Mesendoderm (in vitro differentiated cells): Measurements from ENCODE around the gene ZBTB7C.

Experiments
- DNase-seq: peaks from one replicate; pipeline ENCODE4 v3.0.0; 2013
- H2AK5ac ChIP-seq: 2 replicates; pipeline ENCODE4 v1.6.1; 2013; ENCODE audit warnings: low read length, inconsistent platforms
- H2BK120ac ChIP-seq: 2 replicates; pipeline ENCODE4 v1.6.1; 2013; ENCODE audit warnings: low read depth, mild to moderate bottlenecking, low read length, moderate library complexity, mixed read lengths
- H2BK15ac ChIP-seq: replicated peaks from 2 replicates; pipeline ENCODE4 v1.6.1; 2013; ENCODE audit warnings: low read depth, mild to moderate bottlenecking, moderate library complexity
- H2BK5ac ChIP-seq: 2 replicates; pipeline ENCODE4 v1.6.1; 2013; ENCODE audit warnings: low read length, inconsistent platforms
- H3K18ac ChIP-seq: 2 replicates; pipeline ENCODE4 v1.6.1; 2013; ENCODE audit warnings: mild to moderate bottlenecking, low read length, mixed read lengths
- H3K23ac ChIP-seq: one replicate; pipeline ENCODE4 v1.6.1; 2013; ENCODE audit warnings: low read length
- H3K27ac ChIP-seq: 2 replicates; pipeline ENCODE4 v1.5.1; 2013; ENCODE audit warnings: low read depth, mild to moderate bottlenecking, inconsistent platforms, low read length, moderate library complexity
- H3K27me3 ChIP-seq: 2 replicates; pipeline ENCODE4 v1.6.1; 2013; ENCODE audit warnings: low read length, control low read depth, mild to moderate bottlenecking, inconsistent platforms; ENCODE audit not compliant: insufficient read depth, poor library complexity
- H3K36me3 ChIP-seq: 2 replicates; pipeline ENCODE4 v1.6.1; 2013; ENCODE audit warnings: low read length, inconsistent platforms; ENCODE audit not compliant: control insufficient read depth, insufficient read depth
- H3K4ac ChIP-seq: one replicate; pipeline ENCODE4 v1.6.1; 2013; ENCODE audit warnings: low read depth, mild to moderate bottlenecking, low read length, moderate library complexity
- H3K4me1 ChIP-seq: 2 replicates; pipeline ENCODE4 v1.6.1; 2013; ENCODE audit warnings: low read depth, low read length, inconsistent platforms; ENCODE audit not compliant: control insufficient read depth
- H3K4me2 ChIP-seq: 2 replicates; pipeline ENCODE4 v1.6.1; 2013; ENCODE audit warnings: low read length
- H3K4me3 ChIP-seq: 2 replicates; pipeline ENCODE4 v1.5.1; 2013; ENCODE audit warnings: mild to moderate bottlenecking, low read length
- H3K56ac ChIP-seq: one replicate; pipeline ENCODE4 v1.6.1; 2013; ENCODE audit warnings: low read length
- H3K79me1 ChIP-seq: 2 replicates; pipeline ENCODE4 v1.6.1; 2013; ENCODE audit warnings: low read length, inconsistent platforms
- H3K79me2 ChIP-seq: 2 replicates; pipeline ENCODE4 v1.6.1; 2013; ENCODE audit warnings: mild to moderate bottlenecking, low read length; ENCODE audit not compliant: control insufficient read depth, insufficient read depth
- H3K9ac ChIP-seq: 2 replicates; pipeline ENCODE4 v1.6.1; 2013; ENCODE audit warnings: low read length, inconsistent platforms
- H4K5ac ChIP-seq: one replicate; pipeline ENCODE4 v1.6.1; 2013; ENCODE audit warnings: low read length
- H4K8ac ChIP-seq: one replicate; pipeline ENCODE4 v1.6.1; 2013; ENCODE audit warnings: low read depth, mild to moderate bottlenecking, control low read depth, low read length, moderate library complexity
- WGBS: extraction: QIAGEN DNeasy Blood & Tissue Kit; methylation state at CpG from one replicate; pipeline ENCODE4 v1.1.7; 2013; ENCODE audit warnings: low lambda C conversion rate, missing lambda C conversion rate; ENCODE audit not compliant: insufficient coverage; ENCODE audit errors: extremely low coverage; 5-methylcytosine and 5-hydroxymethylcytosine counted together

Gene ZBTB7C

DNA sequence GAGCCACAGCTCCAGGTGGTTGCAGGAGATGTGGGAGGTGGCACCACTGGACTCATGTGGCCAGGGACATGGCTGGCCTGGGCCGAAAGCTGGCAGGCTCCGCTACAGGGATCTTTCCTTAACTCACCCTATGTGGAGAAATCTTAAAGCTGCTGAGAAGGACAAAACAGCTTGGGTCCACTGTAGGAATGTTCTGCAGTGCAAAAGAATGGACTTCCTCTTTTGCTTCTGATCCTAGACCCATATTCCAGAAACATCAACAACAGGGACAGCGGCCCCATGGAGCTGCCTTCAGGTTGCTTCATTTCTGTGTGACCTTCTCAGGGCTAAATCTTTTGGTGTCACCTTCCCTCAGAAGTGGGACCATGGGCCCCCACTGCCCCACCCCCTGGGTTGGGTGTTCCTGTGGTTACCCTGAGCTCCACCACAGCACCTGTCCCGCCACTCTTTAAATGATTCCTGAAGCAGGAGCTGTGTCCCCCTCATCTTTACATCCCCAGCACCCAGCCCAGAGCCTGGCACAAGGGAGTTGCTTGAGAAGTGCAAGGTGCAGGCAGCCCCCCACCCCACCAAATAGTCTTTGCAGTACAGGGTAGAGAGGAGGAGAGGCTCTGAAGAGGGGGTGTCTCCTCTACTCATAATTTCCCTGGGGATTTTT lies 205.8 kb downstream of the ZBTB7C start:
- Histone ChIP-seq H3K9ac (no peak overlapping the region), H3K4me2 (no peak overlapping the region), H3K18ac (no peak overlapping the region), H3K79me2 (no peaks in the 10 kb centered on the region), H3K56ac (peak overlapping the region; percentile 42), H3K36me3 (no peaks in the 10 kb centered on the region), H4K8ac (no peak overlapping the region), H2BK15ac (no peak overlapping the region), H3K4me1 (no peaks in the 10 kb centered on the region), H3K23ac (no peak overlapping the region), H3K4me3 (no peak overlapping the region), H2BK5ac (no peak overlapping the region), H4K5ac (no peak overlapping the region), H2AK5ac (no peak overlapping the region), H2BK120ac (no peak overlapping the region), H3K27me3 (no peaks in the 10 kb centered on the region), H3K27ac (no peak overlapping the region), H3K4ac (no peak overlapping the region), H3K79me1 (no peaks in the 10 kb centered on the region)
- WGBS = no CpG with 5 or more reads among the region's 4 CpGs
- DNase-seq = no peak

DNA sequence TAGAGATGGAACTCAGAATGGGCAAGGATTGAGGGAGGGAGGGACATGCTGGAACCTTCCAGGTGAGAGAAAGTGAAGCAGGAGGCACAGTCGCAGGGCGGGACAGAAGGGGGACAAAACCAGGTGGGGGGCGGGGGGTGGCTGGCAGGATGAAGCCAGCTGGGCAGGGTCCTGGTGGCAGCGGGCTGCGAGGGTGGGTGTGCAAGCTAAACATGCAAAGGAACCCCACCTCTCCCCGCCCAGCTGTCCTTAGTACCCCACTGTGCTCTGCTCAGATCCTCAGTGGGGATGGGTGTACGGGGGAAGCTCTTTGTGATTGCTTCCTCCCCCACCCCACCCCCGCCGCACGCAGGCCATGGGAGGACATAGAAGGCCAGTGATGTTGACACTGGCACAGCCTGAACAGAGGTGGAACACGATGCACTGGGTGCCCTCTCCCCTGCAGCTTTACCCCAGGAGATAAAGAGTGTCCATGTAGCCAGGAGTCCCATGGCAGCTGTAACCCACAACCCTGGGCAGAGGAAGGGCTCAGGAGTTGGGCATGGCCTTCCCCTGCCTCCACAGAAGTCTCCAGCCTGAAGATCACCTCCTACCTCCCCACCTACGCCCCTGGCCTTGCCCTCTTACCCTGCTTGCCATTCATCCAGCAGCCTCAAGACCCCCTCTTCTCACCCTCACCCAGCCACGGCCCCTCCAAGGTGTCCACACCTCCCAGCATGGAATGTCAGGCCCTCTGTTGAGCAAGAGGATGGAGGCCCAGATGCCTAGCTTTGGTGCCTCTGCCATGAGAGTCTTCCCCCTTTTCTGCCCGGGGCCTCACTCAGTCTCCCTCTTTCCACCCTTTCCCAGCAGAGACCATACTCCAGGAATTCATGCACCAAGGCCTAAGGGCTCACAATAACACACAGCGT lies 206.6 kb downstream of the ZBTB7C start:
- Histone ChIP-seq H3K79me2 (no peaks in the 10 kb centered on the region), H2BK5ac (no peak overlapping the region), H2BK120ac (no peak overlapping the region), H3K4me1 (no peaks in the 10 kb centered on the region), H4K5ac (no peak overlapping the region), H3K4ac (no peak overlapping the region), H3K27me3 (no peaks in the 10 kb centered on the region), H3K27ac (no peak overlapping the region), H3K9ac (no peak overlapping the region), H2BK15ac (no peak overlapping the region), H3K36me3 (no peaks in the 10 kb centered on the region), H3K18ac (no peak overlapping the region), H3K79me1 (no peaks in the 10 kb centered on the region), H2AK5ac (no peak overlapping the region), H4K8ac (no peak overlapping the region), H3K4me3 (no peak overlapping the region), H3K4me2 (no peak overlapping the region), H3K56ac (peak overlapping the region; percentile 42), H3K23ac (no peak overlapping the region)
- DNase-seq = no peak
- no CpG with 5 or more reads among the region's 15 CpGs for WGBS

DNA sequence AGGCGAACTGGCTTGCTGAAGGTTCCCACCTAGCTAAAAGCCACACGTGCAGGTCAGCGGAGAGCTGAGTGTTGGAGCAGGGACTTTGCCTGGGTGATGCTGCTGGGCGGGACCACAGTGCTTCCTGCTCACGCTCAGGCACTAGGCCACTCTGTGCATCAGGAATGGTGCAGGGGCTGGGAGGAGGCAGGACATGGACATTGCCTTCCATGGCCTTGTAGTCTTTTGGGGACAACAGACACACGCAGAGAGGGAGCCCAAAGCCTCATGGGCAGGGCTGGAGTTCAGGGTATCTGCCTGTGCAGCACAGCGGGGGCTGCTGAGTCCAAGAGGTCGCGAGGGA lies 207.2 kb downstream of the ZBTB7C start:
- no peak overlapping the region for H3K23ac ChIP-seq
- H4K8ac ChIP-seq = no peak overlapping the region
- H2BK120ac ChIP-seq = no peak overlapping the region
- no peaks in the 10 kb centered on the region for H3K4me1 ChIP-seq
- H2AK5ac ChIP-seq = no peak overlapping the region
- no peaks in the 10 kb centered on the region for H3K79me2 ChIP-seq
- no peak overlapping the region for H2BK5ac ChIP-seq
- DNase-seq = no peak
- H3K27me3 ChIP-seq = no peaks in the 10 kb centered on the region
- H3K4me2 ChIP-seq = no peak overlapping the region
- H2BK15ac ChIP-seq = no peak overlapping the region
- H3K36me3 ChIP-seq = no peaks in the 10 kb centered on the region
- no peak overlapping the region for H3K56ac ChIP-seq
- no peak overlapping the region for H3K18ac ChIP-seq
- no peak overlapping the region for H3K4ac ChIP-seq
- no CpG with 5 or more reads among the region's 9 CpGs for WGBS
- no peaks in the 10 kb centered on the region for H3K79me1 ChIP-seq
- H3K9ac ChIP-seq = no peak overlapping the region
- no peak overlapping the region for H3K27ac ChIP-seq
- H3K4me3 ChIP-seq = no peak overlapping the region
- no peak overlapping the region for H4K5ac ChIP-seq

DNA sequence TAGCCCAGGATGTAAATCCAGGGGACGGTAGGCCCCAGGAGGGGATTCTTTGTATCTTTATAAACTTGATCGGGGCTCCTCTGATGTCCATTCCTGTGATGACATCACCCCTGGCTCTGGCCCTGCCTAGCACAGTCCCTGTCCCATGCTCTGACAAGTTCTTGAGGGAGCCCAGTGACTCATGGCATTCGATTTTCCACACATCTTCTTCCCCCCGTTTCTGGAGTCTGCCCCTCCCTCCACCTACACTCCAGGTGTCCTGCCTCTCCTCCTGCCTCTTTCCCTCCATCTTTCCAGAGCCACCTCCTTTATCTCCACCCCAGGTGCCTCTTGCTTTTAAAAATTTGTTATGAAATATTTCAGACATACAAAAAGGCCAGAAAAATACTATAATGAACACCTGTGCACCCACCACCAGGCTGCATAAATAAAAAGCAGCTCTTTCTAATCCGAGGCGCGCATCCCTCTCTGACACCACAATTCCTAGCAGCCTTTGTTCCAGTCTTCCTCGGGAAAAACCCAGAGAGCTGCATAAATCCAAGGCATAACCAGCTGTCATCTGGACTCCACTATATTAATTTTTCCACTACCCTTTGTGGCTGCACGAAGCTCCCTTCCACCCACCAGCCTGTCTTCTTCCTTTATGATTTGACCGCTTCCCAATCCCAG lies 207.7 kb downstream of the ZBTB7C start:
- Histone ChIP-seq H2BK15ac (no peak overlapping the region), H3K27ac (no peak overlapping the region), H3K79me1 (no peaks in the 10 kb centered on the region)

DNA sequence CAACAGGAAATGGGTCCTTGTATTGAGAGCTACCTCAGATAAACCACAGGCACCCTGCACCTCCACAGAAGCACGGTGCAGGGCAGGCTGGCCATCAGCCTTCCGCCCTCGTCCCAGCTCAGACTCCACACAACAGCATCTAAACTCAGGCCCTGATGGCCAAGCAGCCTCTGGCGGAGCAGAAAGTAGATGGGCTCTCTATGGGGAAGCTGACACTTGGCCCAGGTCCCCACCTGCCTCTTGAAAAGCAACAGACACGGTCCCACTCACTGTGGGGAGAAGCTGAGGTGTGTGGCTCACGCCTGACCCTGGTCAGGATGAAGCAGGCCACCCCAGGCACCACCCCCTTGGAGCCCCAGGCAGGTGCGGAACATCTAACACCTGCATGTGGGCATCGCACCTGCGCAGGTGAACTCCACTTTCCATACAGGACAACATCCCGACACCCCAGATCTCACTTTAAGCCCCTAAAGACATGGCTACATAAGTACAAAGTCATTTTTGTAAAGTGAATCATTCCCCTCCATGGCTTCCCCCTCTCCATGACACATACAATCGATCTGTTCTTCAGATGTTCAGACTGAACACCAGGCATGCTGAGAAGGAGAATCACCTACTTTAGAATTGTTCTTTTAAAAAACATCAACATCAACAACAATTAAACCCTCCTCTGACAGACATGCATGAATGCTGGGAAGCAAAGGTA lies 208.4 kb downstream of the ZBTB7C start:
- no peak overlapping the region for H2AK5ac ChIP-seq
- H2BK5ac ChIP-seq = no peak overlapping the region
- no peak for DNase-seq
- no peak overlapping the region for H3K4me2 ChIP-seq
- H4K8ac ChIP-seq = no peak overlapping the region
- H3K56ac ChIP-seq = no peak overlapping the region
- H3K9ac ChIP-seq = no peak overlapping the region
- no peak overlapping the region for H3K27ac ChIP-seq
- H3K4me1 ChIP-seq = no peaks in the 10 kb centered on the region
- no peak overlapping the region for H2BK15ac ChIP-seq
- H3K4ac ChIP-seq = no peak overlapping the region
- H4K5ac ChIP-seq = no peak overlapping the region
- no peaks in the 10 kb centered on the region for H3K27me3 ChIP-seq
- no peaks in the 10 kb centered on the region for H3K36me3 ChIP-seq
- H3K23ac ChIP-seq = no peak overlapping the region
- WGBS = no CpG with 5 or more reads among the region's 11 CpGs
- H3K79me1 ChIP-seq = no peaks in the 10 kb centered on the region
- H2BK120ac ChIP-seq = no peak overlapping the region
- no peak overlapping the region for H3K4me3 ChIP-seq
- no peaks in the 10 kb centered on the region for H3K79me2 ChIP-seq
- no peak overlapping the region for H3K18ac ChIP-seq

More for the DNA sequence above, 207.7 kb downstream of the ZBTB7C start:
- H2BK120ac ChIP-seq = no peak overlapping the region
- no peak overlapping the region for H2BK5ac ChIP-seq
- H4K8ac ChIP-seq = no peak overlapping the region
- no peak overlapping the region for H4K5ac ChIP-seq
- no peak overlapping the region for H3K23ac ChIP-seq
- WGBS = no CpG with 5 or more reads among the region's 10 CpGs
- H3K4me3 ChIP-seq = no peak overlapping the region
- H3K27me3 ChIP-seq = no peaks in the 10 kb centered on the region
- H3K4me2 ChIP-seq = no peak overlapping the region
- H3K36me3 ChIP-seq = no peaks in the 10 kb centered on the region
- no peak overlapping the region for H3K4ac ChIP-seq
- no peak overlapping the region for H3K9ac ChIP-seq
- H3K79me2 ChIP-seq = no peaks in the 10 kb centered on the region
- H3K4me1 ChIP-seq = no peaks in the 10 kb centered on the region
- H2AK5ac ChIP-seq = no peak overlapping the region
- H3K56ac ChIP-seq = no peak overlapping the region
- no peak for DNase-seq
- H3K18ac ChIP-seq = no peak overlapping the region
